HepG2 (cell line): Measurements from ENCODE around the gene TEX29. TPM values are rescaled to one million over a fixed set of nuclear protein-coding genes. Genes with fewer than 3 reads are reported as not detected.

Experiments used
- ATAC-seq: fragments of 200-7000 bp; cut with Tn5 transposase; 3 replicates; pipeline ENCODE4 v1.9.1; 2020; ENCODE audit warnings: mild to moderate bottlenecking, moderate library complexity
- BruUV-seq: library from RNA; stranded (reverse); fragments of 400-500 nt; replicated peaks from 2 replicates; lab custom pipeline; 2021; lab: Mats Ljungman, UMichigan
- CTCF ChIA-PET: fragments of 300-600 bp; formaldehyde crosslinking; extraction: SDS; loops from one replicate; lab custom pipeline; 2021; ENCODE audit warnings: low total read pairs, inconsistent platforms, low intra/inter-chr PET ratio; lab: Yijun Ruan, JAX
- POLR2A ChIA-PET: fragments of 350-600 bp; sonication (Branson Sonifier 250); formaldehyde crosslinking; loops from one replicate; lab custom pipeline; 2020; ENCODE audit warnings: antibody characterized with exemption, inconsistent platforms; lab: Yijun Ruan, JAX
- DNase-seq: peaks from one replicate; pipeline ENCODE4 v3.0.0-alpha.2; 2015; ENCODE audit warnings: low spot score
- FAIRE-seq: peaks from 3 replicates; lab custom pipeline; 2011; peaks lifted over from hg19 to GRCh38; lab: Jason Lieb, UNC
- H2AFZ ChIP-seq: one replicate; pipeline ENCODE4 v1.6.1; 2011; ENCODE audit warnings: low read length, inconsistent platforms
- H3K27ac ChIP-seq: fragments of 300-600 bp; 3 replicates; pipeline ENCODE4 v1.8.0; 2011; ENCODE audit warnings: mixed run types, mild to moderate bottlenecking, mixed read lengths, low read length, inconsistent platforms; ENCODE audit not compliant: insufficient read depth; ENCODE audit errors: extremely low read length
- H3K27me3 ChIP-seq, 2 experiments: fragments of 200-600 bp in 1 of 2; 2 replicates in 1 of 2; 3 replicates in 1 of 2; pipeline versions ENCODE4 v1.6.0 to v1.8.0; 2011; ENCODE audit warnings: low read length in 2 of 2, mild to moderate bottlenecking in 2 of 2, moderate library complexity in 2 of 2, inconsistent platforms in 1 of 2; ENCODE audit not compliant: insufficient read depth in 2 of 2, control insufficient read depth in 1 of 2
- H3K36me3 ChIP-seq, 2 experiments: fragments of 200-600 bp in 1 of 2; replicated peaks in 1 of 2; 2 replicates in 1 of 2; 3 replicates in 1 of 2; pipeline versions ENCODE4 v1.5.1 to v1.8.0; 2011; ENCODE audit warnings: low read length in 2 of 2, inconsistent platforms in 1 of 2; ENCODE audit not compliant: insufficient read depth in 2 of 2, control insufficient read depth in 1 of 2
- H3K4me1 ChIP-seq: 2 replicates; pipeline ENCODE4 v1.5.1; 2012; ENCODE audit warnings: low read length, inconsistent platforms; ENCODE audit not compliant: insufficient read depth
- H3K4me2 ChIP-seq: 2 replicates; pipeline ENCODE4 v1.6.0; 2011; ENCODE audit warnings: low read depth, low read length, inconsistent platforms
- H3K4me3 ChIP-seq, 3 experiments: fragments of 200-600 bp in 1 of 3; sonication (generic), shearing (Covaris generic) in 1 of 3; replicated peaks in 1 of 3; 2 replicates each; pipeline ENCODE4 v1.5.1; 2011 to 2016; ENCODE audit warnings: low read length in 3 of 3, inconsistent platforms in 2 of 3, low read depth in 2 of 3, mild to moderate bottlenecking in 2 of 3, control low read depth in 1 of 3, mixed read lengths in 1 of 3; ENCODE audit not compliant: insufficient read depth in 1 of 3
- H3K79me2 ChIP-seq: one replicate; pipeline ENCODE4 v1.6.1; 2011; ENCODE audit warnings: low read length, inconsistent platforms; ENCODE audit not compliant: insufficient read depth
- H3K9ac ChIP-seq: 2 replicates; pipeline ENCODE4 v1.6.0; 2011; ENCODE audit warnings: mild to moderate bottlenecking, low read depth, low read length, inconsistent platforms; ENCODE audit not compliant: insufficient read depth
- H3K9me3 ChIP-seq: 2 replicates; pipeline ENCODE4 v1.5.1; 2012; ENCODE audit warnings: mild to moderate bottlenecking, low read length
- H4K20me1 ChIP-seq: 2 replicates; pipeline ENCODE4 v1.6.0; 2011; ENCODE audit warnings: inconsistent platforms, mild to moderate bottlenecking, low read length, moderate library complexity; ENCODE audit not compliant: insufficient read depth
- CENPT ChIP-seq: sonication (generic); formaldehyde crosslinking; IDR thresholded peaks from 2 replicates; pipeline ENCODE4 v1.8.0; 2022; ENCODE audit warnings: low read depth, mild to moderate bottlenecking, moderate library complexity, missing genetic modification reagents
- CENPX ChIP-seq: sonication (generic); formaldehyde crosslinking; IDR thresholded peaks from 2 replicates; pipeline ENCODE4 v1.9.0; 2021; ENCODE audit warnings: mild to moderate bottlenecking, missing genetic modification reagents, moderate library complexity
- FOSL2 ChIP-seq: sonication (generic); formaldehyde crosslinking; IDR thresholded peaks from 2 replicates; pipeline ENCODE4 v1.4.0; 2020; ENCODE audit warnings: missing genetic modification reagents
- KDM4B ChIP-seq: sonication (generic); formaldehyde crosslinking; IDR thresholded peaks from 2 replicates; pipeline ENCODE4 v1.4.0; 2020; ENCODE audit warnings: missing genetic modification reagents
- SNAPC2 ChIP-seq: sonication (generic); formaldehyde crosslinking; IDR thresholded peaks from 2 replicates; pipeline ENCODE4 v1.8.1; 2022; ENCODE audit warnings: mild to moderate bottlenecking, missing genetic modification reagents
- SSRP1 ChIP-seq: IDR thresholded peaks from 2 replicates; pipeline ENCODE4 v1.6.1; 2016; ENCODE audit warnings: control low read depth
- SUZ12 ChIP-seq: fragments of 150-350 bp; IDR thresholded peaks from 2 replicates; pipeline ENCODE4 v1.6.1; 2014; ENCODE audit warnings: low read depth, low read length
- TCF7L2 ChIP-seq: IDR thresholded peaks from 2 replicates; pipeline ENCODE4 v1.6.1; 2011; ENCODE audit warnings: mild to moderate bottlenecking, low read depth, low read length, moderate library complexity
- THAP7 ChIP-seq: sonication (generic); formaldehyde crosslinking; IDR thresholded peaks from 2 replicates; pipeline ENCODE4 v1.8.1; 2023; ENCODE audit warnings: mild to moderate bottlenecking, missing genetic modification reagents
- THAP9 ChIP-seq: sonication (generic); formaldehyde crosslinking; IDR thresholded peaks from 2 replicates; pipeline ENCODE4; 2020; ENCODE audit warnings: missing genetic modification reagents, mild to moderate bottlenecking, borderline replicate concordance
- ZBTB7B ChIP-seq: sonication (generic); formaldehyde crosslinking; IDR thresholded peaks from 2 replicates; pipeline ENCODE4 v1.4.0; 2020; ENCODE audit warnings: missing genetic modification reagents
- ZNF329 ChIP-seq: sonication (generic); formaldehyde crosslinking; IDR thresholded peaks from 2 replicates; pipeline ENCODE4 v1.9.0; 2021; ENCODE audit warnings: low read depth, mild to moderate bottlenecking, missing genetic modification reagents
- ZNF331 ChIP-seq: sonication (generic); formaldehyde crosslinking; IDR thresholded peaks from 2 replicates; pipeline ENCODE4 v1.4.0; 2020; ENCODE audit warnings: missing genetic modification reagents
- ZNF530 ChIP-seq: sonication (generic); formaldehyde crosslinking; IDR thresholded peaks from 2 replicates; pipeline ENCODE4 v1.5.0; 2020; ENCODE audit warnings: low read depth, mild to moderate bottlenecking, missing genetic modification reagents
- ZNF616 ChIP-seq: sonication (generic); formaldehyde crosslinking; IDR thresholded peaks from 2 replicates; pipeline ENCODE4 v1.5.0; 2020; ENCODE audit warnings: low read depth, mild to moderate bottlenecking, missing genetic modification reagents
- ZNF629 ChIP-seq: sonication (generic); formaldehyde crosslinking; conservative IDR thresholded peaks from 2 replicates; pipeline ENCODE4 v1.5.0; 2020; ENCODE audit warnings: missing genetic modification reagents
- ZNF879 ChIP-seq: sonication (generic); formaldehyde crosslinking; IDR thresholded peaks from 2 replicates; pipeline ENCODE4 v1.8.1; 2023; ENCODE audit warnings: missing genetic modification reagents
- WGBS: methylation state at CpG from one replicate; pipeline ENCODE4 v1.1.6; 2017; ENCODE audit warnings: low lambda C conversion rate; 5-methylcytosine and 5-hydroxymethylcytosine counted together
- in situ Hi-C: cut with HindIII; loops from 2 replicates; pipeline ENCODE4 v1.10.0; 2017; ENCODE audit warnings: low pct_unique_long_range_greater_than_20kb; ENCODE audit not compliant: extremely low pct_ligation_motif_present
- intact Hi-C: fragments of 100-400 bp; cut with micrococcal nuclease; formaldehyde crosslinking; loops from one replicate; pipeline ENCODE4 v1.10.0; 2022; ENCODE audit not compliant: unreplicated experiment
- polyA plus RNA-seq, 8 experiments: library from polyadenylated mRNA; depleted of rRNA in 3 of 8; stranded (reverse) in 7 of 8; unstranded in 1 of 8; fragments of >200 nt; fragmentation: Illumina TruSeq in 4 of 8; extraction: Trizol in 4 of 8; gene quantifications; 2 replicates each; pipeline versions ENCODE4 v1.2.1 to v1.2.3, GENCODE V29; 2011 to 2016; ENCODE audit warnings: low read depth in 4 of 8, missing spikeins in 1 of 8, mixed read lengths in 1 of 8; ENCODE audit not compliant: insufficient read depth in 1 of 8
- total RNA-seq, 5 experiments: library from RNA; depleted of rRNA; stranded (reverse); fragments of >200 nt; fragmentation: Illumina TruSeq; extraction: Trizol; gene quantifications; 2 replicates each; pipeline ENCODE4 v1.2.3, GENCODE V29; 2016; ENCODE audit warnings: low read depth in 1 of 5

The TEX29 gene
- total and polyA plus RNA-seq, 2 of the 13 experiments (the other 11 are each of a cell fraction or from before 2014, with no cell fraction given): 0.12 to 0.22 TPM

DNA sequence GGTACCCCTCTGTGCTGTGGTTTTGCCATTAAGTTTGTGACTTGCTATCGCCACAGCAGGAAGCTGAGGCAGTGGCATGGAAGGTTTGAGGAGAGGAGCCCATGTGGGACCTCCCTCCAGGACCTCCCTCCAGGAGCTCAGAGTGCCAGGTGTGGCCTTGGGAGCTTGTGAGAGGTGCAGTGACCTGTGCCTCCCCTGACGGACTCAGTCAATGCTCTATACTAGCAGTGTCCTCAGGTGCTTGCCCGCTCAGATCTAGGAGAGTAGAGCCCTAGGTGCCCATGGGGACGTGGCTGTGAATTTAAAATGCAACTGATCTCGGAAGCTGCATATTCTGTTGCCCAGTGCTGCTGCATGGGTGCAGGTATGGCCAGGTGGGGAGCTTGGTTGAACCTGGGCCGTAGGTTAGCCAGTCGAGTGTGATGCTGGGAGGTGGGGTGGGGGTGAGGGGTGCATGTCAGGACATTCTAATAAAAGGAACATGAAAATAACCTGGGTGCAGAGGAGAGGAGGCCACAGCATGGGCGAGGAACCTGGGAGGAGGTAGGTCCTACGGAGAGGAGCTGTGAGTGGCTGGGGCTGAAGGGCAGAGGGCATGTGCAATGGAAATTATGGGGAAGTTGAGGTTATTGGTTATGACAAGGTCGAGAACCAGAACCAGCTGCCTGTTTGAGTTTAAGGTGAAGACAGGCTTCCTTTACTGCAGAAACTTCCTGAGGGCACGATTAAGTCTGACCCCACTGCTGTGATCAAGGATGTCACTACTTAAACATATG is 41.6 kb downstream of the TEX29 start:
- H3K36me3 ChIP-seq: no peaks in the 10 kb centered on the region
- BruUV-seq: no TSS peak
- DNase-seq (no peak), FAIRE-seq (no peak), ATAC-seq (no peak)
- intact Hi-C loops (no loop called here), in situ Hi-C loops (no loop called here)
- no peak overlapping the region for H3K4me3 ChIP-seq
- H2AFZ ChIP-seq: no peak overlapping the region
- POLR2A ChIA-PET: no interaction called here
- H3K9ac ChIP-seq: no peak overlapping the region
- CTCF ChIA-PET: no interaction called here
- no peaks in the 10 kb centered on the region for H3K9me3 ChIP-seq
- no peak overlapping the region for H3K27ac ChIP-seq
- H3K79me2 ChIP-seq: no peaks in the 10 kb centered on the region
- no peaks in the 10 kb centered on the region for H3K4me1 ChIP-seq
- WGBS: 12% methylated on average over 7 of the region's 11 CpGs
- no peaks in the 10 kb centered on the region for H4K20me1 ChIP-seq
- H3K4me2 ChIP-seq: no peak overlapping the region
- peaks cover 3 to 50% of the 10 kb centered on the region in 2 experiments for H3K27me3 ChIP-seq
- no peak for TF ChIP-seq ZNF616 (CRISPR knock-in tag)
- TF ChIP-seq ZNF879: no peak
- TF ChIP-seq CENPX (CRISPR knock-in tag): no peak

- Histone ChIP-seq H3K4me3 (no peak overlapping the region), H3K27me3 (peaks cover 3 to 52% of the 10 kb centered on the region in 2 experiments), H3K79me2 (no peaks in the 10 kb centered on the region), H3K9ac (no peak overlapping the region), H4K20me1 (no peaks in the 10 kb centered on the region), H3K9me3 (no peaks in the 10 kb centered on the region), H3K4me1 (no peaks in the 10 kb centered on the region), H3K27ac (no peak overlapping the region), H3K4me2 (no peak overlapping the region), H3K36me3 (no peaks in the 10 kb centered on the region), H2AFZ (no peak overlapping the region)
- no TSS peak for BruUV-seq
- 13% methylated on average over 9 of the region's 12 CpGs for WGBS
- FAIRE-seq (no peak), DNase-seq (no peak), ATAC-seq (no peak)
- POLR2A ChIA-PET: no interaction called here
- in situ Hi-C loops: no loop called here
- CTCF ChIA-PET: no interaction called here
- intact Hi-C loops: no loop called here
- TF ChIP-seq THAP9 (CRISPR knock-in tag) (no peak), ZNF629 (no peak), ZNF331 (no peak), TCF7L2 (no peak), SUZ12 (no peak), THAP7 (no peak), ZNF329 (CRISPR knock-in tag) (no peak), CENPT (CRISPR knock-in tag) (no peak), FOSL2 (no peak), KDM4B (no peak), ZBTB7B (CRISPR knock-in tag) (no peak), SSRP1 (CRISPR knock-in tag) (no peak), ZNF530 (CRISPR knock-in tag) (no peak), SNAPC2 (CRISPR knock-in tag) (no peak)
Observed at GRCh38 chr13:111363121-111363520, 42.7 kb downstream of the TEX29 start.
